ENCODE results near the gene NSD2. TPM values are rescaled to one million over a fixed set of nuclear protein-coding genes. Genes with fewer than 3 reads are reported as not detected.

NSD2 gene
- total and polyA plus RNA-seq, 5 experiments from 2014 or later = 3.8 to 37.4 (median 5.4) TPM

DNA sequence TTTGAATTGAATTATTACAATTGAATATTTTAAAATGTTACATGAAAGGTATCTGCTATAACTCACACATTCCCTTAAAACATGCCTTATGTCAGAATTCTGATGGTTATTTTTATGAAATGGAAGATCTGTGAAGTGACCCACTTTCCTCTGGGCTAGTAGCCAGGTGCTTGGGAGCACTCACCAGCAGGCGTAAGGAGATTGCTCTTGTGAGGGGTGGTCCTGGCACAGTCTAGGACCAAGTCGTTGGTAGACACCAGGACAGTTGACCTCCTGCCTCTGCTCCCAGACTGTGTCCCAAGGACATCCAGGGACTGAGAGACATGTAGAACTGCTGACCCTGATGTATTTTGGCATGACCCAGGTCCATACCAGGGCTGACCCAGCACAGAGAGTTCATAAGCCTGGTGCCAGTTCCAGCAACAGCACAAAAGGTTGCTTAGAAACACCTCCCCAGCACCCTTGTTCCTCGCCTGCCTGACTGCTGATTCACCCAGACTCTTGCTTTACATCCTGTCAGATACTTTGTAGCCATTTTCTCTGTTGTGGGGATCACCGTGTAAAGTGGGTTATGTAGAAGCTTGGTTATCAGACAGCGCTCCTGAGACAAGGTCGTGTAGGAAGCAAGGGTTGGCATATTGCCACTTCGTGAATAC, 89.1 kb downstream of the NSD2 start:
- Mint-ChIP-seq H3K4me1 (peaks cover 0 to 6% (median under 1%) of the 10 kb centered on the region in 4 donors), H3K9me3 (no peaks in the 10 kb centered on the region), H3K27me3 (no peaks in the 10 kb centered on the region), H3K4me3 (no peak overlapping the region), H3K36me3 (peaks cover 0 to 67% (median 27%) of the 10 kb centered on the region in 3 donors), H3K27ac (peak overlapping the region in 1 of 10 donors; percentile 69)
- ATAC-seq = no peak
- POLR2A ChIA-PET = no interaction called here
- DNase-seq = peak in 1 of 10 donors; percentile 11

- POLR2A ChIA-PET = no interaction called here
- Mint-ChIP-seq H3K9me3 (no peaks in the 10 kb centered on the region), H3K27me3 (no peaks in the 10 kb centered on the region), H3K4me1 (peaks cover 0 to 6% (median under 1%) of the 10 kb centered on the region in 4 donors), H3K27ac (peak overlapping the region in 1 of 10 donors; percentile 51), H3K36me3 (peaks cover 0 to 65% (median 22%) of the 10 kb centered on the region in 3 donors), H3K4me3 (no peak overlapping the region)
- no peak for ATAC-seq
- DNase-seq = no peak
These were observed 89.8 kb downstream of the NSD2 start for GRCh38 chr4:1961038-1961437.

- Mint-ChIP-seq H3K27me3 (no peaks in the 10 kb centered on the region), H3K4me3 (no peak overlapping the region), H3K4me1 (peaks cover 0 to 4% (median 0%) of the 10 kb centered on the region in 4 donors), H3K27ac (peak overlapping the region in 1 of 10 donors; percentile 51), H3K36me3 (peaks cover 0 to 65% (median 22%) of the 10 kb centered on the region in 3 donors), H3K9me3 (no peaks in the 10 kb centered on the region)
- POLR2A ChIA-PET = no interaction called here
- ATAC-seq (no peak), DNase-seq (no peak)
These were observed 90.4 kb downstream of the NSD2 start for GRCh38 chr4:1961563-1961962.

DNA sequence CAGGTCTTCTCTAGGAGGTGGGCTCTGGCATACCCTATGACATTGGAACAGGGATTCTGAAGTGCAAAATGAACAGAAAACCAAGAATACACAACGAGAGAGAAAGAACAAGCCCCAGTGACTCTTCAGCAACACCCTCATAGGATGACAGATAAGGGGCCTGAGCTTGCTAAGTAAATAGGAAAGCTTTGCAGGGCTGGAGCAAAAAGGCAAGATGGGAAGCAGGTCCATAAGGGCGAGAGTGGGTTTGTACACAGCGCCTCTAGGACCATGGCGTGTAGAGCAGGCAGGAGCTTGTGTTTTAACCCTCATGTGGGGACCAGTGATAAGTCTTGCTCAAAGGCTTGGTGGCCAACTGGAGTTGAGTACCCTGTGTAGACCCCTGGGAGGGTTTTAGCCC, 91.8 kb downstream of the NSD2 start:
- Mint-ChIP-seq H3K36me3 (peaks cover 0 to 59% (median 22%) of the 10 kb centered on the region in 3 donors), H3K4me3 (no peak overlapping the region), H3K27ac (peak overlapping the region in 1 of 10 donors; percentile 89), H3K4me1 (peaks cover 0 to 2% (median 0%) of the 10 kb centered on the region in 4 donors), H3K9me3 (no peaks in the 10 kb centered on the region), H3K27me3 (no peaks in the 10 kb centered on the region)
- ATAC-seq = no peak
- no peak for DNase-seq
- POLR2A ChIA-PET = no interaction called here

DNA sequence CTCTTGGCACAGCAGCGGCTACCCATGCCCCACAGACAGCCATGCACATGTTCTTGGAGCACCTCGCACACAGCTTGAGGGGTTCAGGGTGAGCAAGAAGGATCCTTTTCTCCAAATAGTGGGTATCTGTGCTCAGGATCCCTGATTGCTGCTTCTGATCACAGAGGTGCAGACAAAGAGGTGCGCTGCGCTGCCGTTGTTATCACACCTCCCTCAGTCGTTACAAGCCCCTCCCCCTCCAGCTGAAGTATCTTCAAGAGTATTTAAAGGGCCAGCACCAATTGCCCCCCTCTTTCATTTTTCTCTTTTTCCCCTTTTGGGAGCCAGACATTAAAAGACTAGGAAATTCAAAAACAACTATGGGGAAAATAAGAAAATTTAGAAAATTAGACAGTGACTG, 93.2 kb downstream of the NSD2 start:
- DNase-seq (no peak), ATAC-seq (no peak)
- Mint-ChIP-seq H3K4me3 (no peak overlapping the region), H3K27me3 (no peaks in the 10 kb centered on the region), H3K9me3 (no peaks in the 10 kb centered on the region), H3K27ac (peak overlapping the region in 1 of 10 donors; percentile 30), H3K36me3 (peaks cover 0 to 52% (median 15%) of the 10 kb centered on the region in 3 donors), H3K4me1 (peaks cover 0 to 2% (median 0%) of the 10 kb centered on the region in 4 donors)
- POLR2A ChIA-PET = no interaction called here

DNA sequence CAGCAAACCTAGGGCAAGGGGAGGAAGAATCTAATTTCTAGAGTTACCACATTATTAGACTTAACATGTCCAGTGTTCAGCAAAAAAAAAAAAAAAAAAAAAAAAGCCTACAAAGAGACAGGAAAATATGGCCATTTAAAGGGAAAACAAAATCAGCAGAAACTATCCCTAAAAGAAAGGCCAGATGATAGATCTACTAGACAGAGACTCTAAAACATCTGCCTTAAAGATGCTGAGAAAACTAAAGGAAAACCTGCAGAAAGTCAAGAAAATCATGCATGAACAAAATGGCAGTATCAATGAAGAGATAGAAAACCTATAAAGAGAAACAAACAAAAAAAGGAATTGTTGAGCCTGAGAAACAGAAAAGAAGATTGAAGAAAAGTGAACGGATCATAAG, 93.8 kb downstream of the NSD2 start:
- Mint-ChIP-seq H3K4me3 (no peak overlapping the region), H3K27me3 (no peaks in the 10 kb centered on the region), H3K36me3 (peaks cover 0 to 48% (median 12%) of the 10 kb centered on the region in 3 donors), H3K27ac (peak overlapping the region in 3 of 10 donors; percentile 9 to 79 (median 30)), H3K4me1 (peaks cover 0 to 4% (median 0%) of the 10 kb centered on the region in 4 donors), H3K9me3 (no peaks in the 10 kb centered on the region)
- ATAC-seq = no peak
- POLR2A ChIA-PET = no interaction called here
- no peak for DNase-seq

- Mint-ChIP-seq H3K27me3 (no peaks in the 10 kb centered on the region), H3K27ac (peak overlapping the region in 4 of 10 donors; percentile 16 to 83 (median 22)), H3K4me1 (peaks cover 0 to 6% (median 0%) of the 10 kb centered on the region in 4 donors), H3K9me3 (no peaks in the 10 kb centered on the region), H3K36me3 (peaks cover 0 to 31% (median 6%) of the 10 kb centered on the region in 3 donors), H3K4me3 (no peak overlapping the region)
- DNase-seq = no peak
- POLR2A ChIA-PET = no interaction called here
- ATAC-seq = no peak
These were observed 96.4 kb downstream of the NSD2 start for GRCh38 chr4:1967512-1968149.

DNA sequence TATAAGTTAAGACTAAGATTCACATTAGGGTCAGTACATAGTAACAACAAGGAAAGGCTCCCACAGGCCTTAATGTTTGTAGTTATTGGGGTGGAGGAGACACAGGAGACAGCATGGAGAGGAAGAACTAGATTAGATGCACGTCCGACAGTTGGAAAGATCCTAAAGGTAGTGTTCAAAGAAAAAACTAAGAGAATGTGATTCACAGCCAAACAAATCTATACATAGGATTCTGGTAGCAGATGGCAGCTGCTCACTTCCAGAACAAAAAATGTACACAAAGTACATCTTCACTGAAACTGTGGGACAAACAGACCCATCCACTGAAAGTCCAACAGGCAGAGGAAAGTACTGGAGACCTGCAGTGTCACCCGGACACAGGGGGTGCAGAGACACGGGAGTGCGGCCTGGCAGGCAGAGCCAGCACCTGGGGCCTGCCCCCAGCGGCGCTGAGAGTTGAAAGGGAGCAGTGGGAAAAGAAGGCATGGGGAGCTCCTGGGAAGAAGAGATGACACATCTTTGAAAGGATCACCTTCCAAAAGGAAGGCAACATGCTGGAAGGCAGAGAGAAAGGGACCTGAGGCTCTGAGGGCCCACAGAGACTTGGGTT, 97.6 kb downstream of the NSD2 start:
- ATAC-seq (no peak), DNase-seq (no peak)
- H3K9me3 Mint-ChIP-seq = no peaks in the 10 kb centered on the region
- H3K27me3 Mint-ChIP-seq = no peaks in the 10 kb centered on the region
- H3K27ac Mint-ChIP-seq = peak overlapping the region in 4 of 10 donors; percentile 13 to 44 (median 19)
- H3K4me3 Mint-ChIP-seq = no peak overlapping the region
- H3K4me1 Mint-ChIP-seq = peaks cover 0 to 6% (median 0%) of the 10 kb centered on the region in 4 donors
- POLR2A ChIA-PET = no interaction called here
- H3K36me3 Mint-ChIP-seq = peaks cover 0 to 24% (median 4%) of the 10 kb centered on the region in 3 donors

DNA sequence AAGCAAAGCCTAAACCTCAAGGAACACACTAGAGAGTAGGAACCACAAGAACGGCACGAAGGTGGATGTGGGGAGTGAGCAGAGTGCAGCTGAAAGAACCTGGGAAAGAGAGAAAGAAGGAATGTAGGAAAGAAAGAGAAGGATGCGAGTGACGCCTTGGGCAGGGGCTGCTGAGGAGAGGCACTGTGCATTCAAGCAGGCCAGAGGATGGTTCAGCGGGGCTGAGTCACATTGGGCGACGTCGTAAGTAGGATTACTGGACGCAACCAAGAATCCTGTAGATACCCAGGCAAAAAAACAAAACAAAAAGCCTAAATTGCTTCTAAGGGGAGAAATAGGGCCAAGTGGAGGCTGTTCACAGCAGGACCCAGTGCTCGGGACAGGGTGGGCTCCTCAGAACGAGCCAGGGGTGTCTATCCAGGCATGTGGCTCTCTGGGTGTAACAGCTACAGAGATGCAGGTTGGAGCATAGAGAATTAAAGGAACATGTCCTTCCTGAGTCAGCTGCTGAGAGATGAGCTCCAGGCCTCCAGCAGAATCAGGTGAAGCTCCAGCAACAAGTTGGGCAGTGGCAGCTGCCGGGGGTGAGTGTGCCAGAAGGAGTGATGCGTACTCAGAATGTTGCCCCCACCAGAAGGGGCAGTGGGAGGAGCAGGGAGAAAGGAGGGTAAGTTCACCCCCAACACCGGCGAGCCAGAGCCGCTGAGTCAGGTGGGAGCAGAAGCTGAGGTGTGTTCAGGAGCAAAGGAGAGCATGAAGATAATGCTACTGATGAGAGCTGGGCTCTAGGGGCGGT, 98.9 kb downstream of the NSD2 start:
- H3K4me1 Mint-ChIP-seq = peaks cover 0 to 4% (median 0%) of the 10 kb centered on the region in 4 donors
- H3K4me3 Mint-ChIP-seq = no peak overlapping the region
- no peaks in the 10 kb centered on the region for H3K9me3 Mint-ChIP-seq
- no peaks in the 10 kb centered on the region for H3K27me3 Mint-ChIP-seq
- POLR2A ChIA-PET = no interaction called here
- ATAC-seq (no peak), DNase-seq (no peak)
- peaks cover 0 to 35% (median 6%) of the 10 kb centered on the region in 3 donors for H3K36me3 Mint-ChIP-seq
- H3K27ac Mint-ChIP-seq = peak overlapping the region in 5 of 10 donors; percentile 7 to 76 (median 19)

DNA sequence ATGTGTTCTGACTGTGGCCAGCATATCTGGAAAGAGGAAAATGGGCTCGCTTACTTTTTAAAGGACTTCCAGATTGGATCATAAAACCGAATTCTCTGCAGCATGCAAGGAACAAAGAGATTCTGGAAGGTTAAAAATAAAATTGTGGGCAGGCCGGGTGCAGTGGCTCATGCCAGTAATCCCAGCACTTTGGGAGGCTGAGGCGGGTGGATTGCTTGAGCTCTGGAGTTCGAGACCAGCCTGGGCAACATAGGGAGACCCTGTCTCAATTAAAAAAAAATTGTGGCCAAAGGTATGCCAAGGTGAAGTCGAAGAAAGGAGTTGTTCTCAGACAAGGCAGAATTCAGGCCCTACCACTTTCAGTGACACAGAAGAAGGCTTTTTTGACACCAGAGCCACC, 99.7 kb downstream of the NSD2 start:
- DNase-seq (no peak), ATAC-seq (no peak)
- Mint-ChIP-seq H3K4me1 (peaks cover 0 to 4% (median 0%) of the 10 kb centered on the region in 4 donors), H3K27me3 (no peaks in the 10 kb centered on the region), H3K4me3 (no peak overlapping the region), H3K9me3 (no peaks in the 10 kb centered on the region), H3K27ac (peak overlapping the region in 2 of 10 donors; percentile 15 to 48), H3K36me3 (peaks cover 0 to 36% (median 3%) of the 10 kb centered on the region in 3 donors)
- POLR2A ChIA-PET = no interaction called here

DNA sequence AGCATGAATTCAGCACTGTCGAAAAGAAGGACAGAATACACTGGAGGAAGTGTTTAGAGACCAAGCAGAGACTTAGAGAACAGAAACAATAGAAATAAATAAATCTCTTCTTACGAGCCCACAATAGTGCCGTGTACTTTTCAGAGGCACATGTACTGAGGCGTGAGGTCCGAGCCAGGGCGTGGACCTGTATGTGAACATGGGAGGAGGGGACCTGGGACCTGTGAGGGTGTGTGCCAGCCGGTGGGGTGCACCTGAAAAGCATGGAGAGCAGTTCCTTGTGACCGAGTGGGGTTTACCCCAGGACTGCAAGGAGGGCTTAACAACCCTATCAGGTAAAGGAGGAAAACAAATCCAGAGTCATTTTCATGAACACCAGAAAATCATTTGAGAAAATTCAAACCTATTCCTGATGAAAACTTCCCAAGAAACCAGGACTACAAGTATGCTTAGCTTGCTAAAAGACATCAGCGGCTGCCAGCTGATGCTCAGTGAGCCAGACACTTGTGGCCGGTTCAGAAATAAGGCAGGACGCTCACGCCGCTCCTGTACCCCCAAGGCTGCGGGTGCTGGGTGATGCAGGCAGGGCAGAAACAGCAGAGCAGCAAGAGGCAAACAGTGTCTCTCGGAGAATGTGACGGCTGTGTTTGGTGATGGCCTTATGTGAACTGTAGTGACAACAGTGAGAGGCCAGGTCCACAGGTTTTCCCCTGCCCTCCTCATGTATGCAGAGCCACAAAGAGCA, 100.4 kb downstream of the NSD2 start:
- H3K4me1 Mint-ChIP-seq = peaks cover 0 to 4% (median 0%) of the 10 kb centered on the region in 4 donors
- POLR2A ChIA-PET = no interaction called here
- DNase-seq (no peak), ATAC-seq (no peak)
- peaks cover 0 to 34% (median 6%) of the 10 kb centered on the region in 3 donors for H3K36me3 Mint-ChIP-seq
- H3K4me3 Mint-ChIP-seq = no peak overlapping the region
- H3K9me3 Mint-ChIP-seq = no peaks in the 10 kb centered on the region
- no peaks in the 10 kb centered on the region for H3K27me3 Mint-ChIP-seq
- peak overlapping the region in 7 of 10 donors; percentile 2 to 58 (median 43) for H3K27ac Mint-ChIP-seq

- no peaks in the 10 kb centered on the region for H3K9me3 Mint-ChIP-seq
- peak overlapping the region in 1 of 10 donors; percentile 43 for H3K27ac Mint-ChIP-seq
- no peak overlapping the region for H3K4me3 Mint-ChIP-seq
- ATAC-seq = no peak
- no peaks in the 10 kb centered on the region for H3K27me3 Mint-ChIP-seq
- no peak for DNase-seq
- peaks cover 0 to 37% (median 6%) of the 10 kb centered on the region in 3 donors for H3K36me3 Mint-ChIP-seq
- POLR2A ChIA-PET = no interaction called here
- peaks cover 0 to 4% (median 0%) of the 10 kb centered on the region in 4 donors for H3K4me1 Mint-ChIP-seq
These were observed 101.2 kb downstream of the NSD2 start for GRCh38 chr4:1972414-1972813.
